Measurements from ENCODE around the gene MTA1.

The MTA1 gene

DNA sequence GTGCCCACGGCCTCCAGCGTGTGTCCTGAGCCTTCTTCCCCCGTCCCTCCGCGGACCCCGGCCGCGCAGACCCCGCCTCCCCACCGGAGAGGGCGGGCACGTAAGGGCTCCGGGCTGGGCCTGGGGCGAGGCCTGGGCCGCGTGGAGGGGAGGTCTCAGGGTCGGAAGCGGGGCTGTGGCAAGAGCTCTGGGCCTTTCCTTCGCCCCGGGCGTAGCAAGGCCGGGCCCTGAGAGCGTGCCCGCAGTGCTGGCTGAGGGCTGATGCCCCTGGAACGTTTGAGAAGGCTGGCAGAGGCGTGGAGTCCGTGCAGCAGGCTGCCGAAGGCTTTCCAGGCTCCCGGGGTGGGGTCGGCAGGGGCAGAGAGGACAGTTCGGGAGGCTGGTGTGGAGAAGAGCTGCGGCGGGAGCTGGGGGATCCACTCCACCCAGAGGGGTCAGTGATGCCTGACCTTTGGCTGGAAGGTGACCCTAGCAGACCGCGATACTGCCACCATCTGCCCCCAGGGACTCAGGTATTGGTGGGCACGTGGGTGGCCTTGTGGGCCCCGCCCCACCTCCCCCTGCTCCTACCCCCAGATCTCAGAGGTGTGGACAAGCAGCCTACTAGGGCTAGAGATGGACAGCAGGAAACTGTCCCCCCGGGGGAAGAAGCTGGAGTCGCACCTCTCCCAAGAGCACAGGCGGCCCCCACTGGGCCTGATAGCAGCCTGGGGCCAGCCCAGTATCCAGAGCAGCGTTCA is 20.7 kb upstream of the MTA1 start:
- H3K4me3 ChIP-seq (ENCODE audit: low read depth, low read length), result peak overlapping the region; percentile 96
- TF ChIP-seq CTCF (IDR thresholded peaks at IDR 0.05; ENCODE audit: low read depth, low read length, missing control alignments), result no peak
- no peak for DNase-seq (ENCODE audit: low read depth)

- TF ChIP-seq CTCF (IDR thresholded peaks at IDR 0.05; ENCODE audit: low read depth, low read length, missing control alignments), result no peak
- peak overlapping the region; percentile 96 for H3K4me3 ChIP-seq (ENCODE audit: low read depth, low read length)
- DNase-seq (ENCODE audit: low read depth), result no peak
Observed at GRCh38 chr14:105399466-105399775, 20.2 kb upstream of the MTA1 start.

DNA sequence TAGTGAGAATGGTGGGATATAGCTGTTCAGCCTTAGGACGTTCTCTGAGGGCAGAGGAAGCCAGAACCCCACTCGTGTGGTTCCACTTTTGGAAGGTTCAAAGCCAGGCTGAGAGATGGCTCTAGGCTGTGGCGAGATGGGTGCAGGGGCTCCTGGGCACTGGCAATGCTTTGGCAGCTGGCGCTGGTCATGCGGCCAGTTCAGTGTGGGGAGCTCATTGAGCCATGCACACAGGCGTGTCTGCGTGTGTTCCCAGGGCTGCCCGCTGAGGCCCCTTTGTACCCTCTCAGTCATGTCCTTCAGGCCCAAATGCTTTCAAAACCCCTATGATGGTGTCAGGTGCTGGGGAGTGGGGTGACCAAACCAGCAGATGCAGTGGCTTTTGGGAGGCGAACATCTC is 19.6 kb upstream of the MTA1 start:
- no peak for TF ChIP-seq CTCF (IDR thresholded peaks at IDR 0.05; ENCODE audit: low read depth, low read length, missing control alignments)
- DNase-seq (ENCODE audit: low read depth), result no peak
- H3K4me3 ChIP-seq (ENCODE audit: low read depth, low read length), result no peak overlapping the region

DNA sequence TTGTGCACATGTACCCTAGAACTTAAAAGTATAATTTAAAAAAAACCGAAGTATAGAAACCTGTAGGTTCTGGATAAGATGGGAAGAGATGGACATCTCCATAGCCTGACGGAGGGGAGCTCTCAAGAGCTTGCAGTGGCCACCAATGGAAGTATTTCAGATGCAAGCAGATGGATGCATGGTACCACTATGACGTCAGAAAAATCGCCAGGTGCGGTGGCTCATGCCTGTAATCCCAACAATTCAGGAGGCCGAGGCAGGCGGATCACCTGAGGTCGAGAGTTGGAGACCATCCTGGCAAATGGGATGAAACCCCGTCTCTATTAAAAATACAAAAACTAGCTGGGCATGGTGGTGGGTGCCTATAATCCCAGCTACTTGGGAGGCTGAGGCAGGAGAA is 17.9 kb upstream of the MTA1 start:
- no peak for TF ChIP-seq CTCF (IDR thresholded peaks at IDR 0.05; ENCODE audit: low read depth, low read length, missing control alignments)
- no peak overlapping the region for H3K4me3 ChIP-seq (ENCODE audit: low read depth, low read length)
- no peak for DNase-seq (ENCODE audit: low read depth)

GRCh38 chr14:105408592-105408991 is 11.0 kb upstream of the MTA1 start:
- no peak overlapping the region for H3K4me3 ChIP-seq (ENCODE audit: low read depth, low read length)
- no peak for TF ChIP-seq CTCF (IDR thresholded peaks at IDR 0.05; ENCODE audit: low read depth, low read length, missing control alignments)
- DNase-seq (ENCODE audit: low read depth), result no peak

- TF ChIP-seq CTCF (IDR thresholded peaks at IDR 0.05; ENCODE audit: low read depth, low read length, missing control alignments), result no peak
- DNase-seq (ENCODE audit: low read depth), result no peak
- H3K4me3 ChIP-seq (ENCODE audit: low read depth, low read length), result no peak overlapping the region
Observed at GRCh38 chr14:105409364-105409763, 10.3 kb upstream of the MTA1 start.

GRCh38 chr14:105410642-105411016 is 9.0 kb upstream of the MTA1 start:
- TF ChIP-seq CTCF (IDR thresholded peaks at IDR 0.05; ENCODE audit: low read depth, low read length, missing control alignments), result no peak
- DNase-seq (ENCODE audit: low read depth), result no peak
- H3K4me3 ChIP-seq (ENCODE audit: low read depth, low read length), result no peak overlapping the region
